Adrenal gland (tissue), 19 donors: ENCODE measurements around the gene OPN4. TPM values are rescaled to one million over a fixed set of nuclear protein-coding genes. Genes with fewer than 3 reads are reported as not detected.

ENCODE experiments used
- DNase-seq, 7 donors: peaks; one replicate each; pipeline ENCODE4 v3.0.0-alpha.2; 2019 to 2020
- H3K27ac ChIP-seq, 5 donors: fragments of 200-600 bp; sonication (generic) in 4 of 5; 1 replicate in 3 of 5; 2 replicates in 2 of 5; pipeline versions ENCODE4 v1.5.1 to v1.8.0; 2016 to 2020; ENCODE audit warnings: mild to moderate bottlenecking in 1 of 5
- H3K27me3 ChIP-seq: fragments of 200-600 bp; 2 replicates; pipeline ENCODE4 v1.8.0; 2021
- H3K36me3 ChIP-seq, 2 donors: fragments of 200-600 bp; replicated peaks in 1 of 2; 1 replicate in 1 of 2; 2 replicates in 1 of 2; pipeline versions ENCODE4 v1.5.1 to v1.8.0; 2018 to 2022
- H3K4me1 ChIP-seq, 2 donors: fragments of 200-600 bp; replicated peaks in 1 of 2; 1 replicate in 1 of 2; 2 replicates in 1 of 2; pipeline versions ENCODE4 v1.5.1 to v1.8.0; 2018 to 2021
- H3K4me3 ChIP-seq, 4 donors: fragments of 200-600 bp; sonication (generic) in 3 of 4; one replicate each; pipeline ENCODE4 v1.5.1; 2016 to 2018
- H3K9me3 ChIP-seq, 3 donors: fragments of 200-600 bp; sonication (generic) in 1 of 3; replicated peaks in 1 of 3; 1 replicate in 2 of 3; 2 replicates in 1 of 3; pipeline versions ENCODE4 v1.5.1 to v1.8.0; 2016 to 2021
- POLR2A ChIP-seq, 2 donors: fragments of 450-650 bp; IDR thresholded peaks; one replicate each; pipeline ENCODE4 v1.6.1; 2017; ENCODE audit warnings: antibody characterized with exemption in 2 of 2, mild to moderate bottlenecking in 2 of 2, moderate library complexity in 1 of 2
- WGBS, 4 donors: extraction: QIAGEN DNeasy Blood & Tissue Kit in 2 of 4; methylation state at CpG; one replicate each; pipeline versions ENCODE4 v1.1.5 to v1.1.7; 2013 to 2017; 5-methylcytosine and 5-hydroxymethylcytosine counted together
- intact Hi-C, 2 donors: fragments of 100-400 bp; cut with DNase I; formaldehyde crosslinking; loops; one replicate each; pipeline versions ENCODE4 v1.14.1 to v1.15.0; 2022 to 2023
- long read RNA-seq, 10 donors: library from polyadenylated mRNA in 3 of 10; unstranded in 2 of 10; stranded (forward) in 1 of 10; transcript quantifications; one replicate each; pipeline ENCODE4 v2.0.0 and lab custom pipeline, GENCODE V29; 2021 to 2026
- polyA plus RNA-seq, 3 donors: library from polyadenylated mRNA; stranded (reverse); fragments of 200-250 nt in 2 of 3; fragments of 350-450 nt in 1 of 3; fragmentation: Illumina TruSeq in 1 of 3; extraction: RNeasy Lipid Tissue Mini Kit (QIAGEN cat#74804) in 1 of 3; gene quantifications; one replicate each; pipeline ENCODE4 v1.2.3, GENCODE V29; 2013 to 2014
- total RNA-seq, 9 donors: library from RNA; depleted of rRNA in 4 of 9; stranded (reverse); fragments of >200 nt in 4 of 9; fragments of 120-200 nt in 1 of 9; fragmentation: NEBNext Ultra II Directional in 1 of 9; extraction: Animal tissue kit (Norgen Biotek cat#: 25700) in 1 of 9; gene quantifications; one replicate each; pipeline versions ENCODE4 v1.1.0 to v1.2.4, GENCODE V29; 2013 to 2023
- TF ChIP-seq, protein P1 (sequence below), 6 experiments: fragments of 450-650 bp in 4 of 6; fragments of 200-600 bp in 2 of 6; sonication (generic) in 1 of 6; IDR thresholded peaks; 1 replicate in 5 of 6; 2 replicates in 1 of 6; pipeline versions ENCODE4 v1.5.1 to v1.8.0; 2016 to 2021; ENCODE audit warnings: antibody characterized with exemption in 6 of 6, mild to moderate bottlenecking in 2 of 6, moderate library complexity in 1 of 6
- donor health status: healthy with polysubstance abuse.
- donor health status: Bipolar disorder and iron deficiency.
- donor health status: DM: yes; HTN: yes; CAD: no.
- donor health status: DM: no; HTN: no; CAD: no.
- donor health status: DM: no; HTN: no; CAD: no.
- donor health status: DM: yes; HTN: yes; CAD: no.

The OPN4 gene, protein sequence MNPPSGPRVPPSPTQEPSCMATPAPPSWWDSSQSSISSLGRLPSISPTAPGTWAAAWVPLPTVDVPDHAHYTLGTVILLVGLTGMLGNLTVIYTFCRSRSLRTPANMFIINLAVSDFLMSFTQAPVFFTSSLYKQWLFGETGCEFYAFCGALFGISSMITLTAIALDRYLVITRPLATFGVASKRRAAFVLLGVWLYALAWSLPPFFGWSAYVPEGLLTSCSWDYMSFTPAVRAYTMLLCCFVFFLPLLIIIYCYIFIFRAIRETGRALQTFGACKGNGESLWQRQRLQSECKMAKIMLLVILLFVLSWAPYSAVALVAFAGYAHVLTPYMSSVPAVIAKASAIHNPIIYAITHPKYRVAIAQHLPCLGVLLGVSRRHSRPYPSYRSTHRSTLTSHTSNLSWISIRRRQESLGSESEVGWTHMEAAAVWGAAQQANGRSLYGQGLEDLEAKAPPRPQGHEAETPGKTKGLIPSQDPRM
- total RNA-seq, result 1 to 10 TPM in 1 of 9 donors, under 1 TPM in 2, not detected in 6; 0.28 to 1.2 (median 0.45) TPM
- polyA plus RNA-seq, result under 1 TPM in 2 of 3 donors, not detected in 1; 0.29 to 0.30 TPM
- long read RNA-seq, donor 1, result 0 reads
- long read RNA-seq, donor 2, result 0 reads
- long read RNA-seq, donor 3, partial matches to known transcripts, result 0 of 1 reads
- long read RNA-seq, donor 3, other reads (novel, unspliced or antisense), result 0 of 1 reads
- long read RNA-seq, donor 4, result 0 reads
- long read RNA-seq, donor 5, result 0 reads
- long read RNA-seq, donor 6, result 0 reads
- long read RNA-seq, donor 7, result 0 reads
- long read RNA-seq, donor 8, result 0 reads
- long read RNA-seq, donor 9, result 0 reads
- long read RNA-seq, donor 10, result 0 reads

DNA sequence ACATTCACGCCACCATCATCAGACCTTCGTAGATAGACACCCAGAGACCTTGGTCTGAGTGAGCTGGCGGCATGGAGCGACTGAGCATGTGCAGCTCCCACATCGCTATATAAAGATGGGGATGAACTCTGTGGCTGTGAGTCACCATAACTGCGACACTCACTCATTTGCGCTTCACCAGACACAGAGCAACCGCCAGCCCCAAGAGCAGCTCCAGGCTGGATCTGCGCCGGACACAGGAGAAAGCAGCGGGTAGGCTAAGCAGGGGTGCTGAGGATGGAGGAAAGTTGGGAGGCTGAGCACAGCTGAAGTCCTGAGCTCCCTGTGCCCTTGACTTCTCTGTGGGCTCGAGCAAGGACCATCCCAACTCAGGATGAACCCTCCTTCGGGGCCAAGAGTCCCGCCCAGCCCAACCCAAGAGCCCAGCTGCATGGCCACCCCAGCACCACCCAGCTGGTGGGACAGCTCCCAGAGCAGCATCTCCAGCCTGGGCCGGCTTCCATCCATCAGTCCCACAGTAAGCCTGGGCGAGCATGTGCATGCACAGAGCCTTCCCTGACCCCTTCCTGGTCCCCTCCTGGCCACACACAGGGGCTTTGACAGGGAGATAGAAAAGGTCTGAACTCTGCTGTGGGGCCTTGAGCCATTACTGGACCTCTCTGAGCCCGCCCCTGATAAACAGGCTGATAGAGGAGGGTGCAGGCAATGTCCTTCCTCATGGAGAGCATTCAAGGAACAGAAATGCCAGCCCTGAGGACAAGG lies at the start of gene OPN4:
Gene OPN4, plus strand, starts transcription at position 137 of the 762 bp plus-strand sequence. Its CDS starts 237 bp downstream, at position 374.
- TF ChIP-seq, protein P1, sequence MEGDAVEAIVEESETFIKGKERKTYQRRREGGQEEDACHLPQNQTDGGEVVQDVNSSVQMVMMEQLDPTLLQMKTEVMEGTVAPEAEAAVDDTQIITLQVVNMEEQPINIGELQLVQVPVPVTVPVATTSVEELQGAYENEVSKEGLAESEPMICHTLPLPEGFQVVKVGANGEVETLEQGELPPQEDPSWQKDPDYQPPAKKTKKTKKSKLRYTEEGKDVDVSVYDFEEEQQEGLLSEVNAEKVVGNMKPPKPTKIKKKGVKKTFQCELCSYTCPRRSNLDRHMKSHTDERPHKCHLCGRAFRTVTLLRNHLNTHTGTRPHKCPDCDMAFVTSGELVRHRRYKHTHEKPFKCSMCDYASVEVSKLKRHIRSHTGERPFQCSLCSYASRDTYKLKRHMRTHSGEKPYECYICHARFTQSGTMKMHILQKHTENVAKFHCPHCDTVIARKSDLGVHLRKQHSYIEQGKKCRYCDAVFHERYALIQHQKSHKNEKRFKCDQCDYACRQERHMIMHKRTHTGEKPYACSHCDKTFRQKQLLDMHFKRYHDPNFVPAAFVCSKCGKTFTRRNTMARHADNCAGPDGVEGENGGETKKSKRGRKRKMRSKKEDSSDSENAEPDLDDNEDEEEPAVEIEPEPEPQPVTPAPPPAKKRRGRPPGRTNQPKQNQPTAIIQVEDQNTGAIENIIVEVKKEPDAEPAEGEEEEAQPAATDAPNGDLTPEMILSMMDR (IDR thresholded peaks at IDR 0.05), result no peak
- TF ChIP-seq POLR2A (IDR thresholded peaks at IDR 0.05), result no peak
- WGBS, 4 donors, result 51 to 74% (median 58%) methylated on average over 11 to 17 of the region's 17 CpGs
- no peaks in the 10 kb centered on the region for H3K27me3 ChIP-seq
- peak within 1 kb of the TSS in 1 of 5 donors; percentile 22 for H3K27ac ChIP-seq
- peaks cover 0 to under 1% of the 10 kb centered on the region in 2 donors for H3K4me1 ChIP-seq
- H3K4me3 ChIP-seq, result no peak within 1 kb of the TSS
- no peaks in the 10 kb centered on the region for H3K36me3 ChIP-seq
- peak; percentile 63 to 91 (median 86) for DNase-seq
- intact Hi-C loops, result no loop called here
- H3K9me3 ChIP-seq, result no peaks in the 10 kb centered on the region

DNA sequence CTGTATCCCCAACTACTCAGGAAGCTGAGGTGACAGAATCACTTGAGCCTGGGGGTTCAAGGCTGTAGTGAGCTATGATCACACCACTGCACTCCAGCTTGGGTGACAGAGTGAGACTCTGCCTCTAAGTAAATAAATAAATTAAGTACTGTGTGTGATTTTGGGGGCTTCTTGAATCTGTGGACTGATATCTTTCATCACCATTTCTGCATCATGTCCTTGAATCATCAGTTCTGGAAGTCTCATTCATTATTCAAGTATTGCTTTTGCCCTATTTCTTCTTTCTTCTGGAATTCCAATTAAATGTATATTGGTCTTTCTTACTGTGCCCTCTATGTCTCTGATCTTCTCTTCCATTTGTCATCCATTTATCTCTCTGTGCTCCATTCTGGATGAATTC lies 46.7 kb upstream of the OPN4 start:
- H3K4me3 ChIP-seq, result no peak overlapping the region
- H3K36me3 ChIP-seq, result no peaks in the 10 kb centered on the region
- no peak for DNase-seq
- no peak for TF ChIP-seq POLR2A (IDR thresholded peaks at IDR 0.05)
- TF ChIP-seq, protein P1 (IDR thresholded peaks at IDR 0.05), result no peak
- peaks cover 0 to 5% (median 0%) of the 10 kb centered on the region in 3 donors for H3K9me3 ChIP-seq
- H3K27ac ChIP-seq, result no peak overlapping the region
- H3K4me1 ChIP-seq, result no peaks in the 10 kb centered on the region
- peaks cover 12% of the 10 kb centered on the region for H3K27me3 ChIP-seq
- intact Hi-C loops, result no loop called here

DNA sequence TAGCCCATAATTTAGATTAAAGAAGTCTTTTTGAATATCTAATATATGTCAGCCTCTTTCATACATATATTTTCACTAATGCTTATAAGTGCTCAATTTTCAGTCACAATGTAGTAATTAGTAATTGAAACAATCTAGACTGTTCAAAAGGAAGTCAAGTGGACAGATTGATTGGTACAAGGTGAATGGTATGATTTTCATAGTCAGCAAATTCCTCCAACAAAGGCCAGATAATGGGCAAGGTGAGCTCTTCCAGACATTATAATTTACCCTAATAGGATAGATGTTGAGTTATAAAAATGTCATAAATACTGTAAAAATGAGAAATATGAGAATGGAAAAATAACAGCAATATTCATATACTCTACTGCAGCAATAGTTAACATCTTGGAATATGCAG lies 44.4 kb upstream of the OPN4 start:
- Histone ChIP-seq H3K36me3 (no peaks in the 10 kb centered on the region), H3K27ac (no peak overlapping the region), H3K27me3 (peaks cover 12% of the 10 kb centered on the region), H3K9me3 (peaks cover 0 to 5% (median 0%) of the 10 kb centered on the region in 3 donors), H3K4me3 (no peak overlapping the region), H3K4me1 (no peaks in the 10 kb centered on the region)
- intact Hi-C loops, result no loop called here
- DNase-seq, result no peak
- TF ChIP-seq POLR2A (IDR thresholded peaks at IDR 0.05), result no peak
- TF ChIP-seq, protein P1 (IDR thresholded peaks at IDR 0.05), result no peak

DNA sequence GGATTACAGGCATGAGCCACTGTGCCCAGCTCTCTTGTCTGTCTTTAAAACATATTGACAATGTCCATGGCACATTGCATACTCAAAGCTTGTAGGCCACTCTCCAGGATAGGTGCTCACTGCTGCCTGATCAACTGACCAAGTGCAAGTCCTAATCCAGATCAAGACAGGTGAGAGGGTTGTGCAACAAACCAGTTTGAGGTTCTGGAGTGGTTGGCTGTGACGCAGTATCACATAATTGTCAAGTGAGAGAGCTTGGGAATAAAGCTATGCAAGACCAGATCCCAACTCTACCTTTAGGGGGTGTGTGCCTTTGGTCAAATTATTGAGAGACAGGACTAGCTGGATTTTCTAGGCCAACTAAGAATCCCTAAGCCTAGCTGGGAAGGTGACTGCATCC lies 43.0 kb upstream of the OPN4 start:
- no peaks in the 10 kb centered on the region for H3K9me3 ChIP-seq
- no peak overlapping the region for H3K27ac ChIP-seq
- peaks cover 12% of the 10 kb centered on the region for H3K27me3 ChIP-seq
- H3K36me3 ChIP-seq, result no peaks in the 10 kb centered on the region
- TF ChIP-seq POLR2A (IDR thresholded peaks at IDR 0.05), result no peak
- intact Hi-C loops, result no loop called here
- 86 to 98% (median 91%) methylated on average over 1 of the region's 1 CpG for WGBS, 4 donors
- DNase-seq, result no peak
- H3K4me1 ChIP-seq, result no peaks in the 10 kb centered on the region
- no peak overlapping the region for H3K4me3 ChIP-seq
